ENCODE measurements around the gene OSBPL10.

Gene OSBPL10

GRCh38 chr3:31958701-31959152 lies 22.3 kb downstream of the OSBPL10 start:
- DNase-seq: peak; percentile 82

GRCh38 chr3:31957106-31957505 lies 24.0 kb downstream of the OSBPL10 start:
- DNase-seq: no peak

GRCh38 chr3:31955581-31955980 lies 25.5 kb downstream of the OSBPL10 start:
- no peak for DNase-seq

- no peak for DNase-seq
Measured at GRCh38 chr3:31953636-31954035, 27.4 kb downstream of the OSBPL10 start.

GRCh38 chr3:31953091-31953490 lies 28.0 kb downstream of the OSBPL10 start:
- no peak for DNase-seq

GRCh38 chr3:31952205-31952604 lies 28.9 kb downstream of the OSBPL10 start:
- DNase-seq: no peak

GRCh38 chr3:31948280-31948679 lies 32.8 kb downstream of the OSBPL10 start:
- DNase-seq: peak; percentile 40

- no peak for DNase-seq
Measured at GRCh38 chr3:31947671-31948091, 33.4 kb downstream of the OSBPL10 start.

- DNase-seq: no peak
Measured at GRCh38 chr3:31947162-31947561, 33.9 kb downstream of the OSBPL10 start.

GRCh38 chr3:31946484-31947081 lies 34.5 kb downstream of the OSBPL10 start:
- no peak for DNase-seq

- DNase-seq: no peak
Measured at GRCh38 chr3:31945738-31946052, 35.4 kb downstream of the OSBPL10 start.

- DNase-seq: no peak
Measured at GRCh38 chr3:31943041-31943440, 38.0 kb downstream of the OSBPL10 start.

- no peak for DNase-seq
Measured at GRCh38 chr3:31942446-31942845, 38.6 kb downstream of the OSBPL10 start.

- DNase-seq: peak; percentile 42
Measured at GRCh38 chr3:31937225-31937624, 43.8 kb downstream of the OSBPL10 start.

- no peak for DNase-seq
Measured at GRCh38 chr3:31936420-31937060, 44.5 kb downstream of the OSBPL10 start.

- no peak for DNase-seq
Measured at GRCh38 chr3:31934866-31935265, 46.2 kb downstream of the OSBPL10 start.

- DNase-seq: no peak
Measured at GRCh38 chr3:31934018-31934417, 47.0 kb downstream of the OSBPL10 start.

- DNase-seq: no peak
Measured at GRCh38 chr3:31932990-31933389, 48.1 kb downstream of the OSBPL10 start.

- no peak for DNase-seq
Measured at GRCh38 chr3:31929826-31930502, 51.1 kb downstream of the OSBPL10 start.

GRCh38 chr3:31927811-31928210 lies 53.3 kb downstream of the OSBPL10 start:
- DNase-seq: no peak

GRCh38 chr3:31926543-31926942 lies 54.5 kb downstream of the OSBPL10 start:
- DNase-seq: no peak

GRCh38 chr3:31925271-31925630 lies 55.8 kb downstream of the OSBPL10 start:
- no peak for DNase-seq

GRCh38 chr3:31924610-31925270 lies 56.3 kb downstream of the OSBPL10 start:
- no peak for DNase-seq

- DNase-seq: peak; percentile 89
Measured at GRCh38 chr3:31922962-31923361, 58.1 kb downstream of the OSBPL10 start.

All from NCI-H69 (cell line).